Breast epithelium (tissue), 3 donors: ENCODE measurements around the gene DECR2.

Experiments
- POLR2A ChIP-seq: fragments of 450-650 bp; IDR thresholded peaks from one replicate; pipeline ENCODE4 v1.6.1; 2016; ENCODE audit warnings: antibody characterized with exemption, mild to moderate bottlenecking, moderate library complexity
- POLR2AphosphoS5 ChIP-seq, 3 donors: sonication (generic); formaldehyde crosslinking; IDR thresholded peaks; one replicate each; pipeline ENCODE4 v1.6.1; 2017; ENCODE audit warnings: antibody characterized with exemption in 3 of 3
- TF ChIP-seq, protein P1 (sequence below), 3 donors: fragments of 450-650 bp; IDR thresholded peaks; one replicate each; pipeline ENCODE4 v1.5.1; 2016 to 2017; ENCODE audit warnings: antibody characterized with exemption in 3 of 3, mild to moderate bottlenecking in 3 of 3, moderate library complexity in 3 of 3

DNA sequence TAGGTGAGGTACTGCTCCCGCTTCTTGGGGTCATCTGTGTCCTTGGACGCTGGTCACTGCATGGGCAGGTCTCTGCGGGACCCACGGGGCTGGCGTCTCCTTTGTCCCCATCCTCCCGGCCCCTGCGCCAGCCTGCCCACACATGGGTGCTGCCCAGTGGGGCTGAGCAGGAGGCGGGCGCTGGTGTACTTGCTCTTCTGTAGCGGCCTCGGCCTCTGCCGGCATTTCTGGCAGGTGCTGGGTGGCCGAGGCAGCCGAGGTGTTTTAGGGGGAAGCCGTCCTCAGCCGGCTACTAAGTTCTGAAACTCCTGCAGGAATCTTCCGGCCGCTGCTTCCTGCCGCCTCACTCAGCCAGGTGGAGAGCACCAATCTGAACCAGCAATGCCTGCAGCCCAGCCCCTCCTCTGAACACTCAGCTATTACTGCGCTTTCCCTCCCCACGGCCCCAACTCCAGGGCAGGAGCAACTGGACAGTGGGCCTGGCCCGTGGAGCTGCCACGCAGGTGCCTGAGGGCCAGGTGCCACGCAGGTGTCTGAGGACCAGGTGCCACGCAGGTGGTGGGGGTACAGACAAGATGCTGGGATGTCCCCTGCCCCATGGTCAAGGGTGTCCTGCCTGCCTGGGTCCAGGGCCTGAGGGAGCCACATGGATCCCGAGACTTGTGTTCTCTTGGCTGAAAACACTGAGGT, 10.0 kb downstream of the DECR2 start:
- TF ChIP-seq, protein P1, sequence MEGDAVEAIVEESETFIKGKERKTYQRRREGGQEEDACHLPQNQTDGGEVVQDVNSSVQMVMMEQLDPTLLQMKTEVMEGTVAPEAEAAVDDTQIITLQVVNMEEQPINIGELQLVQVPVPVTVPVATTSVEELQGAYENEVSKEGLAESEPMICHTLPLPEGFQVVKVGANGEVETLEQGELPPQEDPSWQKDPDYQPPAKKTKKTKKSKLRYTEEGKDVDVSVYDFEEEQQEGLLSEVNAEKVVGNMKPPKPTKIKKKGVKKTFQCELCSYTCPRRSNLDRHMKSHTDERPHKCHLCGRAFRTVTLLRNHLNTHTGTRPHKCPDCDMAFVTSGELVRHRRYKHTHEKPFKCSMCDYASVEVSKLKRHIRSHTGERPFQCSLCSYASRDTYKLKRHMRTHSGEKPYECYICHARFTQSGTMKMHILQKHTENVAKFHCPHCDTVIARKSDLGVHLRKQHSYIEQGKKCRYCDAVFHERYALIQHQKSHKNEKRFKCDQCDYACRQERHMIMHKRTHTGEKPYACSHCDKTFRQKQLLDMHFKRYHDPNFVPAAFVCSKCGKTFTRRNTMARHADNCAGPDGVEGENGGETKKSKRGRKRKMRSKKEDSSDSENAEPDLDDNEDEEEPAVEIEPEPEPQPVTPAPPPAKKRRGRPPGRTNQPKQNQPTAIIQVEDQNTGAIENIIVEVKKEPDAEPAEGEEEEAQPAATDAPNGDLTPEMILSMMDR (IDR thresholded peaks at IDR 0.05): no peak
- TF ChIP-seq POLR2A: no peak
- TF ChIP-seq POLR2AphosphoS5 (IDR thresholded peaks at IDR 0.05): no peak
